Ectodermal cell (in vitro differentiated cells): ENCODE data around the gene RFX1.
"Not testable (repeated sequence)": the region's sequence is repeated elsewhere in the genome, so short reads cannot be mapped to it uniquely, and the experiment has no call there.

Experiments used
- H3K27ac ChIP-seq: 2 replicates; pipeline ENCODE4 v1.7.0; 2013; ENCODE audit warnings: mild to moderate bottlenecking, low read depth, low read length; ENCODE audit not compliant: insufficient read depth, poor library complexity, severe bottlenecking
- H3K27me3 ChIP-seq: 2 replicates; pipeline ENCODE4 v1.7.0; 2013; ENCODE audit warnings: mild to moderate bottlenecking, low read length; ENCODE audit not compliant: insufficient read depth, control insufficient read depth, poor library complexity, severe bottlenecking
- H3K36me3 ChIP-seq: one replicate; pipeline ENCODE4 v1.7.0; 2013; ENCODE audit warnings: low read length; ENCODE audit not compliant: control insufficient read depth, insufficient read depth
- H3K4me1 ChIP-seq: one replicate; pipeline ENCODE4 v1.7.0; 2013; ENCODE audit warnings: low read length; ENCODE audit not compliant: control insufficient read depth, insufficient read depth
- H3K4me3 ChIP-seq: 2 replicates; pipeline ENCODE4 v1.7.0; 2013; ENCODE audit warnings: low read depth, low read length, control low read depth; ENCODE audit not compliant: insufficient read depth
- H3K9me3 ChIP-seq: 2 replicates; pipeline ENCODE4 v1.7.0; 2013; ENCODE audit warnings: mild to moderate bottlenecking, low read length, moderate library complexity; ENCODE audit not compliant: control insufficient read depth
- WGBS, 2 experiments: methylation state at CpG; one replicate each; pipeline ENCODE4 v1.1.7; 2013; ENCODE audit warnings: missing lambda C conversion rate in 2 of 2; 5-methylcytosine and 5-hydroxymethylcytosine counted together

RFX1 gene

GRCh38 chr19:13968999-13969398 is 37.1 kb downstream of the RFX1 start:
- 94% methylated on average over 18 of the region's 18 CpGs for WGBS, 2 experiments
- Histone ChIP-seq H3K4me3 (no peak overlapping the region), H3K9me3 (no peaks in the 10 kb centered on the region), H3K27ac (no peak overlapping the region), H3K27me3 (no peaks in the 10 kb centered on the region), H3K4me1 (no peaks in the 10 kb centered on the region), H3K36me3 (peaks cover 21% of the 10 kb centered on the region)

- 96 to 97% methylated on average over 22 of the region's 22 CpGs for WGBS, 2 experiments
- Histone ChIP-seq H3K27ac (no peak overlapping the region), H3K4me3 (no peak overlapping the region), H3K27me3 (no peaks in the 10 kb centered on the region), H3K4me1 (no peaks in the 10 kb centered on the region), H3K36me3 (peaks cover 21% of the 10 kb centered on the region), H3K9me3 (no peaks in the 10 kb centered on the region)
Measured at GRCh38 chr19:13968383-13968935, 37.7 kb downstream of the RFX1 start.

- not testable (repeated sequence) for H3K9me3 ChIP-seq, H3K4me3 ChIP-seq, H3K4me1 ChIP-seq, H3K27ac ChIP-seq, H3K27me3 ChIP-seq
- WGBS, 2 experiments, result 95% methylated on average over 8 of the region's 8 CpGs
- H3K36me3 ChIP-seq, result peaks cover 21% of the 10 kb centered on the region
Measured at GRCh38 chr19:13967206-13967605, 38.9 kb downstream of the RFX1 start.

GRCh38 chr19:13966684-13967128 is 39.4 kb downstream of the RFX1 start:
- H3K4me1 ChIP-seq, result peaks cover 7% of the 10 kb centered on the region
- H3K27ac ChIP-seq, result no peak overlapping the region
- no peaks in the 10 kb centered on the region for H3K9me3 ChIP-seq
- no peaks in the 10 kb centered on the region for H3K27me3 ChIP-seq
- no peak overlapping the region for H3K4me3 ChIP-seq
- WGBS, 2 experiments, result 96% methylated on average over 14 of the region's 14 CpGs
- peaks cover 21% of the 10 kb centered on the region for H3K36me3 ChIP-seq

GRCh38 chr19:13965926-13966683 is 40.0 kb downstream of the RFX1 start:
- no peak overlapping the region for H3K27ac ChIP-seq
- peaks cover 21% of the 10 kb centered on the region for H3K36me3 ChIP-seq
- 93 to 94% methylated on average over 20 of the region's 20 CpGs for WGBS, 2 experiments
- H3K9me3 ChIP-seq, result no peaks in the 10 kb centered on the region
- H3K4me3 ChIP-seq, result no peak overlapping the region
- H3K27me3 ChIP-seq, result no peaks in the 10 kb centered on the region
- H3K4me1 ChIP-seq, result peaks cover 9% of the 10 kb centered on the region

- Histone ChIP-seq H3K4me1 (peaks cover 9% of the 10 kb centered on the region), H3K27me3 (no peaks in the 10 kb centered on the region), H3K36me3 (peaks cover 26% of the 10 kb centered on the region), H3K4me3 (no peak overlapping the region), H3K27ac (no peak overlapping the region), H3K9me3 (no peaks in the 10 kb centered on the region)
- 94 to 95% methylated on average over 24 of the region's 24 CpGs for WGBS, 2 experiments
Measured at GRCh38 chr19:13965377-13965896, 40.7 kb downstream of the RFX1 start.

- Histone ChIP-seq H3K4me3 (no peak overlapping the region), H3K4me1 (peaks cover 9% of the 10 kb centered on the region), H3K9me3 (no peaks in the 10 kb centered on the region), H3K27ac (no peak overlapping the region), H3K36me3 (peaks cover 28% of the 10 kb centered on the region), H3K27me3 (no peaks in the 10 kb centered on the region)
- 93 to 94% methylated on average over 5 of the region's 5 CpGs for WGBS, 2 experiments
Measured at GRCh38 chr19:13964776-13965175, 41.3 kb downstream of the RFX1 start.

GRCh38 chr19:13963603-13964105 is 42.5 kb downstream of the RFX1 start:
- Histone ChIP-seq H3K36me3 (peaks cover 31% of the 10 kb centered on the region), H3K4me3 (no peak overlapping the region), H3K27ac (no peak overlapping the region), H3K9me3 (no peaks in the 10 kb centered on the region), H3K4me1 (peaks cover 9% of the 10 kb centered on the region), H3K27me3 (no peaks in the 10 kb centered on the region)
- 94 to 95% methylated on average over 48 of the region's 48 CpGs for WGBS, 2 experiments

- no peaks in the 10 kb centered on the region for H3K27me3 ChIP-seq
- H3K4me1 ChIP-seq, result peaks cover 9% of the 10 kb centered on the region
- 75 to 80% methylated on average over 89 of the region's 89 CpGs for WGBS, 2 experiments
- H3K36me3 ChIP-seq, result peaks cover 34% of the 10 kb centered on the region
- no peaks in the 10 kb centered on the region for H3K9me3 ChIP-seq
- no peak overlapping the region for H3K27ac ChIP-seq
- H3K4me3 ChIP-seq, result no peak overlapping the region
Measured at GRCh38 chr19:13962699-13963602, 43.2 kb downstream of the RFX1 start.
